ENCODE data around the gene MRPS26. TPM values are rescaled to one million over a fixed set of nuclear protein-coding genes. Genes with fewer than 3 reads are reported as not detected.
A peak's percentile ranks its signal among the peaks of the same experiment; 100 is the strongest.
"Not testable (repeated sequence)": the region's sequence is repeated elsewhere in the genome, so short reads cannot be mapped to it uniquely, and the experiment has no call there.

The MRPS26 gene
- total and polyA plus RNA-seq, 4 donors = 19.6 to 50.5 (median 29.2) TPM

DNA sequence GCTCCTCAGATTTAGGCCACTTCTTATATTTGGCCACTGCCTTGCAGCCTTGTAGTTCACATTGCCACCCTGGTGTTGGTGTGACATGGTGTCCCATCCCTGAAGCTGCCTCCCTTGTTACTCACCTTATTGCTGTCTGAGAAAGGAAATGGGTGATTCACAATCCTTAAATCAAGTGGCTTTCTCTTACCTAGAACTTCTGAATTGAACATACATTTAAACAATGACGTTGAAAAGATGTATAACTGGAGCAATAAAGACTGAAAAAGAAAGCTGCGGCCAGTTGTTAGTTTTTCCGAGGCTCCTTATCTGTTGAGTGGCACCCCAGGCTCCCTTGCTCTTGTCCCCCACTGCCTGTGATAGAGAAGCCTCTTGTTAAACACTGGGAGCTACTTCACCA lies 31.2 kb upstream of the MRPS26 start:
- Histone ChIP-seq H3K4me3 (ENCODE audit: low read length in 2 of 2) (no peak overlapping the region), H3K27me3 (ENCODE audit: control insufficient read depth in 1 of 2, insufficient read depth in 2 of 2, low read length in 1 of 2) (no peaks in the 10 kb centered on the region), H3K27ac (ENCODE audit: low read depth in 1 of 2, low read length in 2 of 2) (no peak overlapping the region), H3K36me3 (ENCODE audit: control insufficient read depth in 1 of 2, insufficient read depth in 2 of 2, low read length in 1 of 2) (peaks cover 0 to 11% of the 10 kb centered on the region in 2 donors), H3K9me3 (ENCODE audit: control insufficient read depth, low read length) (no peaks in the 10 kb centered on the region), H3K4me1 (ENCODE audit: control insufficient read depth in 1 of 2, insufficient read depth in 2 of 2, low read length in 2 of 2) (peaks cover 0 to 2% of the 10 kb centered on the region in 2 donors)
- no peak for ATAC-seq (ENCODE audit: low FRiP score)
- no peak for DNase-seq
- intact Hi-C loops (cut with DNase I) = no loop called here
- 84 to 86% methylated on average over 3 of the region's 3 CpGs for WGBS, 2 donors

GRCh38 chr20:3015302-3015701 lies 30.6 kb upstream of the MRPS26 start:
- 96 to 98% methylated on average over 5 of the region's 5 CpGs for WGBS, 2 donors
- H3K4me1 ChIP-seq (ENCODE audit: control insufficient read depth in 1 of 2, insufficient read depth in 2 of 2, low read length in 2 of 2); ATAC-seq (ENCODE audit: low FRiP score); H3K27me3 ChIP-seq (ENCODE audit: control insufficient read depth in 1 of 2, insufficient read depth in 2 of 2, low read length in 1 of 2); intact Hi-C loops (cut with DNase I); H3K27ac ChIP-seq (ENCODE audit: low read depth in 1 of 2, low read length in 2 of 2); H3K9me3 ChIP-seq (ENCODE audit: control insufficient read depth, low read length); H3K4me3 ChIP-seq (ENCODE audit: low read length in 2 of 2); DNase-seq: not testable (repeated sequence)
- H3K36me3 ChIP-seq (ENCODE audit: control insufficient read depth in 1 of 2, insufficient read depth in 2 of 2, low read length in 1 of 2) = peaks cover 0 to 11% of the 10 kb centered on the region in 2 donors

DNA sequence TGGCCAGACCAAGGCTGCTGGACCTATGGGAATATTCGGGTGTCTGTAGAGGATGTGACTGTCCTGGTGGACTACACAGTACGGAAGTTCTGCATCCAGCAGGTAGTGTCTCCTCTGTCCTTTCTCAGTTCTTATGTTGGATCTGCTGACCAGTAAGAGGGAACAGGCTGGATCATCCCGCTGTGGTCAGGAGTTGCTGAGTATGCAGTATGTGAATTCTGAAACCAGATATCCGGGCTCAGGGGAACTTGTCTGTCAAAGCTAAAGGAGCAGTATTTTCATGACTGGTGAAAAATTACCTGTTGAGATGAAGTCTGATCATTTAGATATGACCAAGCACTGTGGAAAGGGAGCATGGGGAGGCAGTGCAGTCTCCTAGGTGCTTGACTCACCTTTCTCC lies 24.5 kb upstream of the MRPS26 start:
- no peak overlapping the region for H3K27ac ChIP-seq (ENCODE audit: low read depth in 1 of 2, low read length in 2 of 2)
- no peak overlapping the region for H3K4me3 ChIP-seq (ENCODE audit: low read length in 2 of 2)
- ATAC-seq (ENCODE audit: low FRiP score) (peak; percentile 11), DNase-seq (no peak)
- H3K36me3 ChIP-seq (ENCODE audit: control insufficient read depth in 1 of 2, insufficient read depth in 2 of 2, low read length in 1 of 2) = peaks cover 0 to 10% of the 10 kb centered on the region in 2 donors
- intact Hi-C loops (cut with DNase I) = no loop called here
- H3K9me3 ChIP-seq (ENCODE audit: control insufficient read depth, low read length) = no peaks in the 10 kb centered on the region
- H3K27me3 ChIP-seq (ENCODE audit: control insufficient read depth in 1 of 2, insufficient read depth in 2 of 2, low read length in 1 of 2) = no peaks in the 10 kb centered on the region
- no peaks in the 10 kb centered on the region for H3K4me1 ChIP-seq (ENCODE audit: control insufficient read depth in 1 of 2, insufficient read depth in 2 of 2, low read length in 2 of 2)
- WGBS, 2 donors = 87 to 92% methylated on average over 4 of the region's 4 CpGs

GRCh38 chr20:3021777-3022176 lies 24.1 kb upstream of the MRPS26 start:
- Histone ChIP-seq H3K36me3 (ENCODE audit: control insufficient read depth in 1 of 2, insufficient read depth in 2 of 2, low read length in 1 of 2) (peaks cover 0 to 15% of the 10 kb centered on the region in 2 donors), H3K27ac (ENCODE audit: low read depth in 1 of 2, low read length in 2 of 2) (no peak overlapping the region), H3K4me1 (ENCODE audit: control insufficient read depth in 1 of 2, insufficient read depth in 2 of 2, low read length in 2 of 2) (no peaks in the 10 kb centered on the region), H3K9me3 (ENCODE audit: control insufficient read depth, low read length) (no peaks in the 10 kb centered on the region), H3K27me3 (ENCODE audit: control insufficient read depth in 1 of 2, insufficient read depth in 2 of 2, low read length in 1 of 2) (no peaks in the 10 kb centered on the region), H3K4me3 (ENCODE audit: low read length in 2 of 2) (no peak overlapping the region)
- ATAC-seq (ENCODE audit: low FRiP score) (no peak), DNase-seq (no peak)
- intact Hi-C loops (cut with DNase I) = no loop called here
- 95% methylated on average over 5 of the region's 5 CpGs for WGBS, 2 donors

GRCh38 chr20:3022559-3023490 lies 23.0 kb upstream of the MRPS26 start:
- H3K9me3 ChIP-seq (ENCODE audit: control insufficient read depth, low read length); H3K27me3 ChIP-seq (ENCODE audit: control insufficient read depth in 1 of 2, insufficient read depth in 2 of 2, low read length in 1 of 2); intact Hi-C loops (cut with DNase I); H3K27ac ChIP-seq (ENCODE audit: low read depth in 1 of 2, low read length in 2 of 2); H3K4me3 ChIP-seq (ENCODE audit: low read length in 2 of 2); ATAC-seq (ENCODE audit: low FRiP score); DNase-seq; H3K4me1 ChIP-seq (ENCODE audit: control insufficient read depth in 1 of 2, insufficient read depth in 2 of 2, low read length in 2 of 2): not testable (repeated sequence)
- H3K36me3 ChIP-seq (ENCODE audit: control insufficient read depth in 1 of 2, insufficient read depth in 2 of 2, low read length in 1 of 2) = peaks cover 0 to 17% of the 10 kb centered on the region in 2 donors
- 84 to 88% methylated on average over 20 of the region's 20 CpGs for WGBS, 2 donors

GRCh38 chr20:3027987-3028386 lies 17.9 kb upstream of the MRPS26 start:
- Histone ChIP-seq H3K9me3 (ENCODE audit: control insufficient read depth, low read length) (no peaks in the 10 kb centered on the region), H3K4me3 (ENCODE audit: low read length in 2 of 2) (no peak overlapping the region), H3K27me3 (ENCODE audit: control insufficient read depth in 1 of 2, insufficient read depth in 2 of 2, low read length in 1 of 2) (no peaks in the 10 kb centered on the region), H3K4me1 (ENCODE audit: control insufficient read depth in 1 of 2, insufficient read depth in 2 of 2, low read length in 2 of 2) (no peaks in the 10 kb centered on the region), H3K36me3 (ENCODE audit: control insufficient read depth in 1 of 2, insufficient read depth in 2 of 2, low read length in 1 of 2) (peaks cover 0 to 15% of the 10 kb centered on the region in 2 donors), H3K27ac (ENCODE audit: low read depth in 1 of 2, low read length in 2 of 2) (no peak overlapping the region)
- ATAC-seq (ENCODE audit: low FRiP score) (no peak), DNase-seq (no peak)
- 74 to 86% methylated on average over 2 of the region's 2 CpGs for WGBS, 2 donors
- intact Hi-C loops (cut with DNase I) = no loop called here

GRCh38 chr20:3031524-3032147 lies 14.2 kb upstream of the MRPS26 start:
- H3K36me3 ChIP-seq (ENCODE audit: control insufficient read depth in 1 of 2, insufficient read depth in 2 of 2, low read length in 1 of 2) = peaks cover 0 to 8% of the 10 kb centered on the region in 2 donors
- H3K27ac ChIP-seq (ENCODE audit: low read depth in 1 of 2, low read length in 2 of 2) = no peak overlapping the region
- intact Hi-C loops (cut with DNase I) = no loop called here
- no peaks in the 10 kb centered on the region for H3K9me3 ChIP-seq (ENCODE audit: control insufficient read depth, low read length)
- H3K4me1 ChIP-seq (ENCODE audit: control insufficient read depth in 1 of 2, insufficient read depth in 2 of 2, low read length in 2 of 2) = no peaks in the 10 kb centered on the region
- ATAC-seq (ENCODE audit: low FRiP score) (no peak), DNase-seq (no peak)
- 90 to 93% methylated on average over 3 of the region's 3 CpGs for WGBS, 2 donors
- no peaks in the 10 kb centered on the region for H3K27me3 ChIP-seq (ENCODE audit: control insufficient read depth in 1 of 2, insufficient read depth in 2 of 2, low read length in 1 of 2)
- no peak overlapping the region for H3K4me3 ChIP-seq (ENCODE audit: low read length in 2 of 2)

GRCh38 chr20:3032624-3033023 lies 13.2 kb upstream of the MRPS26 start:
- no peaks in the 10 kb centered on the region for H3K4me1 ChIP-seq (ENCODE audit: control insufficient read depth in 1 of 2, insufficient read depth in 2 of 2, low read length in 2 of 2)
- H3K4me3 ChIP-seq (ENCODE audit: low read length in 2 of 2) = no peak overlapping the region
- WGBS, 2 donors = 44 to 51% methylated on average over 8 of the region's 8 CpGs
- intact Hi-C loops (cut with DNase I) = no loop called here
- H3K36me3 ChIP-seq (ENCODE audit: control insufficient read depth in 1 of 2, insufficient read depth in 2 of 2, low read length in 1 of 2) = peaks cover 0 to 12% of the 10 kb centered on the region in 2 donors
- peak; percentile 48 for ATAC-seq (ENCODE audit: low FRiP score)
- H3K27me3 ChIP-seq (ENCODE audit: control insufficient read depth in 1 of 2, insufficient read depth in 2 of 2, low read length in 1 of 2) = no peaks in the 10 kb centered on the region
- no peak for DNase-seq
- H3K27ac ChIP-seq (ENCODE audit: low read depth in 1 of 2, low read length in 2 of 2) = no peak overlapping the region
- H3K9me3 ChIP-seq (ENCODE audit: control insufficient read depth, low read length) = no peaks in the 10 kb centered on the region
